K562 (cell line): ENCODE results near the gene CCSER2. TPM values are rescaled to one million over a fixed set of nuclear protein-coding genes. Genes with fewer than 3 reads are reported as not detected.

Experiments used
- ATAC-seq: fragments of 200-7000 bp; cut with Tn5 transposase; 3 replicates; pipeline ENCODE4 v1.9.1; 2020; ENCODE audit warnings: moderate library complexity
- BruUV-seq: library from RNA; stranded (reverse); fragments of 400-500 nt; replicated peaks from 2 replicates; lab custom pipeline; 2021; lab: Mats Ljungman, UMichigan
- CTCF ChIA-PET: fragments of 300-600 bp; formaldehyde crosslinking; extraction: SDS; loops from one replicate; lab custom pipeline; 2021; ENCODE audit warnings: low intra/inter-chr PET ratio; lab: Yijun Ruan, JAX
- POLR2A ChIA-PET: fragments of 300-600, 350-650 bp; sonication (Branson Sonifier 250); formaldehyde crosslinking; extraction: SDS; loops from one replicate; lab custom pipeline; 2021; ENCODE audit warnings: antibody characterized with exemption, inconsistent platforms; lab: Yijun Ruan, JAX
- DNase-seq, 4 experiments: peaks; one replicate each; pipeline versions ENCODE4 v3.0.0 to v3.0.0-alpha.2; 2011 to 2018; ENCODE audit warnings: low spot score in 3 of 4, mixed read lengths in 3 of 4; ENCODE audit errors: extremely low read depth in 1 of 4
- FAIRE-seq: peaks from 2 replicates; lab custom pipeline; 2011; peaks lifted over from hg19 to GRCh38; lab: Jason Lieb, UNC
- H2AFZ ChIP-seq: 2 replicates; pipeline ENCODE4 v1.6.0; 2011; ENCODE audit warnings: low read depth, low read length, control low read depth, inconsistent platforms
- H3K27ac ChIP-seq: fragments of 200-600 bp; 3 replicates; pipeline ENCODE4 v1.8.0; 2011; ENCODE audit warnings: low read depth, mild to moderate bottlenecking, control low read depth, inconsistent platforms, low read length, moderate library complexity, mixed read lengths; ENCODE audit errors: extremely low read depth
- H3K27me3 ChIP-seq, 2 experiments: fragments of 300-600 bp in 1 of 2; 2 replicates in 1 of 2; 3 replicates in 1 of 2; pipeline versions ENCODE4 v1.6.0 to v1.8.0; 2011; ENCODE audit warnings: inconsistent platforms in 2 of 2, low read length in 2 of 2, mild to moderate bottlenecking in 1 of 2, mixed read lengths in 1 of 2, moderate library complexity in 1 of 2; ENCODE audit not compliant: control insufficient read depth in 2 of 2, insufficient read depth in 2 of 2
- H3K36me3 ChIP-seq: fragments of 300-600 bp; 3 replicates; pipeline ENCODE4 v1.8.0; 2011; ENCODE audit warnings: mild to moderate bottlenecking, low read length, inconsistent platforms; ENCODE audit not compliant: control insufficient read depth, insufficient read depth
- H3K4me1 ChIP-seq, 2 experiments: fragments of 200-600 bp in 1 of 2; replicated peaks in 1 of 2; 2 replicates in 1 of 2; 3 replicates in 1 of 2; pipeline versions ENCODE4 v1.5.1 to v1.8.0; 2011; ENCODE audit warnings: inconsistent platforms in 2 of 2, low read length in 2 of 2, mild to moderate bottlenecking in 1 of 2, mixed read lengths in 1 of 2, moderate library complexity in 1 of 2; ENCODE audit not compliant: control insufficient read depth in 2 of 2, insufficient read depth in 2 of 2
- H3K4me2 ChIP-seq: 2 replicates; pipeline ENCODE4 v1.6.1; 2011; ENCODE audit warnings: low read length, control low read depth, inconsistent platforms, mixed read lengths; ENCODE audit not compliant: insufficient read depth
- H3K4me3 ChIP-seq: fragments of 200-600 bp; sonication (generic), shearing (Covaris generic); 2 replicates; pipeline ENCODE4 v1.5.1; 2016; ENCODE audit warnings: control low read depth, inconsistent platforms
- H3K79me2 ChIP-seq: fragments of 200-600 bp; 3 replicates; pipeline ENCODE4 v1.8.0; 2011; ENCODE audit warnings: low read length, inconsistent platforms; ENCODE audit not compliant: control insufficient read depth, insufficient read depth
- H3K9ac ChIP-seq, 2 experiments: 2 replicates each; pipeline versions ENCODE4 v1.6.0 to v1.6.1; 2011; ENCODE audit warnings: low read depth in 2 of 2, low read length in 2 of 2, control low read depth in 1 of 2, inconsistent platforms in 1 of 2, mild to moderate bottlenecking in 1 of 2, mixed read lengths in 1 of 2; ENCODE audit not compliant: insufficient read depth in 1 of 2
- H3K9me1 ChIP-seq: one replicate; pipeline ENCODE4 v1.6.0; 2011; ENCODE audit warnings: inconsistent platforms, mild to moderate bottlenecking, low read length, moderate library complexity; ENCODE audit not compliant: control insufficient read depth, insufficient read depth
- H3K9me3 ChIP-seq: replicated peaks from 2 replicates; pipeline ENCODE4 v1.5.1; 2011; ENCODE audit warnings: low read depth, low read length, inconsistent platforms; ENCODE audit not compliant: control insufficient read depth, insufficient read depth
- H4K20me1 ChIP-seq: replicated peaks from 2 replicates; pipeline ENCODE4 v1.6.1; 2011; ENCODE audit warnings: low read length, inconsistent platforms, mixed read lengths; ENCODE audit not compliant: control insufficient read depth, insufficient read depth
- POLR3A ChIP-seq: IDR thresholded peaks from 2 replicates; pipeline ENCODE4 v1.6.1; 2011; ENCODE audit warnings: borderline replicate concordance, mild to moderate bottlenecking, moderate library complexity; ENCODE audit not compliant: insufficient read length, insufficient read depth; ENCODE audit errors: extremely low read depth
- PTBP1 ChIP-seq: fragments of 200-400 bp; formaldehyde crosslinking; IDR thresholded peaks from 2 replicates; pipeline ENCODE4 v1.6.1; 2017; ENCODE audit warnings: low read depth, low read length
- SLC30A9 ChIP-seq: fragments of 250-450 bp; sonication (Bioruptor Pico); IDR thresholded peaks from 2 replicates; pipeline ENCODE4 v1.8.0; 2022; ENCODE audit warnings: mild to moderate bottlenecking, moderate library complexity
- SREBF2 ChIP-seq: sonication (generic); formaldehyde crosslinking; IDR thresholded peaks from 2 replicates; pipeline ENCODE4 v1.4.0; 2020; ENCODE audit warnings: mild to moderate bottlenecking, missing genetic modification reagents
- TAF9B ChIP-seq: fragments of 450-650 bp; IDR thresholded peaks from 2 replicates; pipeline ENCODE4 v1.6.1; 2018; ENCODE audit warnings: mild to moderate bottlenecking; ENCODE audit not compliant: partially characterized antibody
- WHSC1 ChIP-seq: IDR thresholded peaks from one replicate; pipeline ENCODE4 v1.6.1; 2012; ENCODE audit warnings: low read length, control low read depth, inconsistent platforms
- ZC3H11A ChIP-seq: IDR thresholded peaks from 2 replicates; pipeline ENCODE4 v1.6.1; 2012; ENCODE audit warnings: low read depth, low read length, improper control_type of control experiment
- ZNF121 ChIP-seq: sonication (generic); formaldehyde crosslinking; conservative IDR thresholded peaks from 2 replicates; pipeline ENCODE4 v1.8.0; 2022; ENCODE audit warnings: missing genetic modification reagents
- ZNF586 ChIP-seq: fragments of 450-650 bp; formaldehyde crosslinking; conservative IDR thresholded peaks from 2 replicates; pipeline ENCODE4 v1.4.0; 2020; ENCODE audit warnings: mild to moderate bottlenecking, moderate library complexity
- WGBS: fragments of 100-300 bp; shearing (Covaris generic); methylation state at CpG from one replicate; pipeline ENCODE4 v1.1.6; 2016; ENCODE audit warnings: low coverage, mixed read lengths; ENCODE audit not compliant: insufficient coverage; ENCODE audit errors: missing lambda C conversion rate; 5-methylcytosine and 5-hydroxymethylcytosine counted together
- in situ Hi-C: fragments of 300-500 bp; cut with MboI; formaldehyde crosslinking; loops from 4 replicates; pipeline ENCODE4 v1.15.0; 2018; ENCODE audit warnings: inconsistent platforms, mixed read lengths
- intact Hi-C: fragments of 100-400 bp; cut with micrococcal nuclease; formaldehyde crosslinking; loops from 2 replicates; pipeline ENCODE4 v1.14.2; 2022
- polyA plus RNA-seq, 8 experiments: library from polyadenylated mRNA; depleted of rRNA in 4 of 8; stranded (reverse) in 5 of 8; unstranded in 3 of 8; fragments of >200 nt; fragmentation: Nextera tagmentation in 2 of 8; fragmentation: Illumina TruSeq in 1 of 8; extraction: Ambion mirVana in 2 of 8; extraction: Trizol in 1 of 8; gene quantifications; 2 replicates each; pipeline versions ENCODE4 v1.2.1 to v1.2.3, GENCODE V29; 2011 to 2014; ENCODE audit warnings: inconsistent platforms in 1 of 8, missing spikeins in 1 of 8
- total RNA-seq, 7 experiments: library from RNA; depleted of rRNA in 6 of 7; stranded (reverse); fragments of >200 nt in 6 of 7; fragmentation: Illumina TruSeq in 2 of 7; extraction: Trizol in 2 of 7; gene quantifications; 2 replicates each; pipeline versions ENCODE4 v1.2.1 to v1.2.3, GENCODE V29; 2011 to 2021; ENCODE audit warnings: low replicate concordance in 1 of 7
- TF ChIP-seq, protein P1 (sequence below): fragments of 450-650 bp; IDR thresholded peaks from one replicate; pipeline ENCODE4 v1.6.1; 2018; ENCODE audit warnings: mild to moderate bottlenecking, moderate library complexity; ENCODE audit not compliant: partially characterized antibody
- TF ChIP-seq, protein P2 (sequence below): sonication (generic); formaldehyde crosslinking; IDR thresholded peaks from 2 replicates; pipeline ENCODE4 v1.8.1; 2023; ENCODE audit warnings: mild to moderate bottlenecking, missing genetic modification reagents

The CCSER2 gene
- total and polyA plus RNA-seq, 9 of the 15 experiments (the other 6 are each of a cell fraction or from before 2014, with no cell fraction given): 2.7 to 15.1 (median 9.7) TPM

DNA sequence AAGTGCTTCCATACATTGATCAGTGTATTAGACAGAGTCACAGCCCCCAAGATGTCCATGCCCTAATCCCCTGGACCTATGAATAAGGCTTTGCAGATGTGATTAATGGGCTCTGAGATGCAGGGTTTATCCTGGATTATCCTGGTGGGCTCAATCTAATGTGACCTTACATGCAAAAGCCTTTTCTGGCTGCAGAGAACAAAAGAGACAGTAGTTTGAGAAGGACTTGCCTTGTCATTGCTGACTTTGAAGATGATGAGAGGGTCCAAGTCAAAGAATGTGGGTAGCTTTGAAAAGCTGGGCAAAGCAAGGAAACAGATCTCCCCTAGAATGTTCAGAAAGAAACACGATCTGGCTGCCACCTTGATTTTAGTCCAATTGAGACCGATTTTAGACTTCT is 238.7 kb downstream of the CCSER2 start:
- Histone ChIP-seq H3K4me2 (no peak overlapping the region), H3K9me1 (no peaks in the 10 kb centered on the region)

More for the DNA sequence above, 238.7 kb downstream of the CCSER2 start:
- POLR2A ChIA-PET: no interaction called here
- Histone ChIP-seq H3K9me3 (no peaks in the 10 kb centered on the region), H3K4me1 (no peaks in the 10 kb centered on the region; a peak in 1 of 5 replicates), H2AFZ (no peak overlapping the region), H3K36me3 (no peaks in the 10 kb centered on the region), H4K20me1 (no peaks in the 10 kb centered on the region), H3K27ac (no peak overlapping the region), H3K79me2 (no peaks in the 10 kb centered on the region), H3K4me3 (no peak overlapping the region), H3K9ac (no peak overlapping the region), H3K27me3 (peaks cover 0 to 5% of the 10 kb centered on the region in 2 experiments; a peak in 2 of 5 replicates)
- intact Hi-C loops (no loop called here), in situ Hi-C loops (no loop called here)
- no TSS peak for BruUV-seq
- DNase-seq (no peak), FAIRE-seq (no peak), ATAC-seq (no peak)
- TF ChIP-seq SLC30A9 (CRISPR knock-in tag): no peak
- TF ChIP-seq PTBP1: no peak
- TF ChIP-seq, protein P1, sequence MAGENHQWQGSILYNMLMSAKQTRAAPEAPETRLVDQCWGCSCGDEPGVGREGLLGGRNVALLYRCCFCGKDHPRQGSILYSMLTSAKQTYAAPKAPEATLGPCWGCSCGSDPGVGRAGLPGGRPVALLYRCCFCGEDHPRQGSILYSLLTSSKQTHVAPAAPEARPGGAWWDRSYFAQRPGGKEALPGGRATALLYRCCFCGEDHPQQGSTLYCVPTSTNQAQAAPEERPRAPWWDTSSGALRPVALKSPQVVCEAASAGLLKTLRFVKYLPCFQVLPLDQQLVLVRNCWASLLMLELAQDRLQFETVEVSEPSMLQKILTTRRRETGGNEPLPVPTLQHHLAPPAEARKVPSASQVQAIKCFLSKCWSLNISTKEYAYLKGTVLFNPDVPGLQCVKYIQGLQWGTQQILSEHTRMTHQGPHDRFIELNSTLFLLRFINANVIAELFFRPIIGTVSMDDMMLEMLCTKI: no peak
- TF ChIP-seq ZC3H11A: no peak
- no peak for TF ChIP-seq TAF9B
- no peak for TF ChIP-seq ZNF586 (CRISPR knock-in tag)
- TF ChIP-seq, protein P2, sequence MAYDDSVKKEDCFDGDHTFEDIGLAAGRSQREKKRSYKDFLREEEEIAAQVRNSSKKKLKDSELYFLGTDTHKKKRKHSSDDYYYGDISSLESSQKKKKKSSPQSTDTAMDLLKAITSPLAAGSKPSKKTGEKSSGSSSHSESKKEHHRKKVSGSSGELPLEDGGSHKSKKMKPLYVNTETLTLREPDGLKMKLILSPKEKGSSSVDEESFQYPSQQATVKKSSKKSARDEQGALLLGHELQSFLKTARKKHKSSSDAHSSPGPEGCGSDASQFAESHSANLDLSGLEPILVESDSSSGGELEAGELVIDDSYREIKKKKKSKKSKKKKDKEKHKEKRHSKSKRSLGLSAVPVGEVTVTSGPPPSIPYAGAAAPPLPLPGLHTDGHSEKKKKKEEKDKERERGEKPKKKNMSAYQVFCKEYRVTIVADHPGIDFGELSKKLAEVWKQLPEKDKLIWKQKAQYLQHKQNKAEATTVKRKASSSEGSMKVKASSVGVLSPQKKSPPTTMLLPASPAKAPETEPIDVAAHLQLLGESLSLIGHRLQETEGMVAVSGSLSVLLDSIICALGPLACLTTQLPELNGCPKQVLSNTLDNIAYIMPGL (CRISPR knock-in tag): no peak
- no peak for TF ChIP-seq SREBF2 (CRISPR knock-in tag)
- no peak for TF ChIP-seq POLR3A
- TF ChIP-seq ZNF121: no peak
- TF ChIP-seq WHSC1: no peak
- CTCF ChIA-PET: no interaction called here
- 0% methylated on average over 2 of the region's 2 CpGs for WGBS

Other genes with a start within 250 kb of the CCSER2 start
- gene GHITM, start 189.1 kb upstream of the CCSER2 start, total RNA-seq (2014; rRNA removed): 353 and 382 TPM in 2 replicates
- gene GHITM, start 189.1 kb upstream of the CCSER2 start, total RNA-seq (2014; rRNA removed; fragmentation: Illumina TruSeq; extraction: Trizol): 410 and 439 TPM in 2 replicates
- gene GHITM, start 189.1 kb upstream of the CCSER2 start, total RNA-seq (2015; rRNA removed; fragmentation: Illumina TruSeq; extraction: Trizol): 319 and 332 TPM in 2 replicates
- 322 and 329 TPM in 2 replicates for gene GHITM, start 189.1 kb upstream of the CCSER2 start, total RNA-seq (2021)
- gene GHITM, start 189.1 kb upstream of the CCSER2 start, polyA plus RNA-seq (2011; rRNA removed): 419 and 525 TPM in 2 replicates
- 335 and 347 TPM in 2 replicates for gene GHITM, start 189.1 kb upstream of the CCSER2 start, polyA plus RNA-seq (2014; fragmentation: Illumina TruSeq; extraction: Trizol)
- 1,000 to 10,000 TPM; 1,201 to 1,258 TPM for gene GHITM, start 189.1 kb upstream of the CCSER2 start, polyA plus RNA-seq (2014; fragmentation: Nextera tagmentation; extraction: Ambion mirVana)
- gene GHITM, start 189.1 kb upstream of the CCSER2 start, polyA plus RNA-seq (2014; rRNA removed): 386 and 401 TPM in 2 replicates
- gene GPR15LG, start 154.8 kb upstream of the CCSER2 start, total RNA-seq (2014; rRNA removed): not detected in 2 replicates
- not detected in 2 replicates for gene GPR15LG, start 154.8 kb upstream of the CCSER2 start, total RNA-seq (2014; rRNA removed; fragmentation: Illumina TruSeq; extraction: Trizol)
- gene GPR15LG, start 154.8 kb upstream of the CCSER2 start, total RNA-seq (2015; rRNA removed; fragmentation: Illumina TruSeq; extraction: Trizol): 0.51 TPM in 1 of 2 replicates, not detected in the other
- not detected in 2 replicates for gene GPR15LG, start 154.8 kb upstream of the CCSER2 start, total RNA-seq (2021)
- gene GPR15LG, start 154.8 kb upstream of the CCSER2 start, polyA plus RNA-seq (2011; rRNA removed): not detected in 2 replicates
- not detected in 2 replicates for gene GPR15LG, start 154.8 kb upstream of the CCSER2 start, polyA plus RNA-seq (2014; fragmentation: Illumina TruSeq; extraction: Trizol)
- not detected for gene GPR15LG, start 154.8 kb upstream of the CCSER2 start, polyA plus RNA-seq (2014; fragmentation: Nextera tagmentation; extraction: Ambion mirVana)
- not detected in 2 replicates for gene GPR15LG, start 154.8 kb upstream of the CCSER2 start, polyA plus RNA-seq (2014; rRNA removed)
- 0.23 and 0.29 TPM in 2 replicates for gene CDHR1, start 134.1 kb upstream of the CCSER2 start, total RNA-seq (2014; rRNA removed)
- gene CDHR1, start 134.1 kb upstream of the CCSER2 start, total RNA-seq (2014; rRNA removed; fragmentation: Illumina TruSeq; extraction: Trizol): 0.07 and 0.26 TPM in 2 replicates
- 0.07 and 0.11 TPM in 2 replicates for gene CDHR1, start 134.1 kb upstream of the CCSER2 start, total RNA-seq (2015; rRNA removed; fragmentation: Illumina TruSeq; extraction: Trizol)
- 0.20 and 0.56 TPM in 2 replicates for gene CDHR1, start 134.1 kb upstream of the CCSER2 start, total RNA-seq (2021)
- gene CDHR1, start 134.1 kb upstream of the CCSER2 start, polyA plus RNA-seq (2011; rRNA removed): 0.99 and 2.1 TPM in 2 replicates
- 0.29 and 0.33 TPM in 2 replicates for gene CDHR1, start 134.1 kb upstream of the CCSER2 start, polyA plus RNA-seq (2014; fragmentation: Illumina TruSeq; extraction: Trizol)
- gene CDHR1, start 134.1 kb upstream of the CCSER2 start, polyA plus RNA-seq (2014; fragmentation: Nextera tagmentation; extraction: Ambion mirVana): under 1 TPM; 0.03 to 0.10 TPM
- 0.30 and 0.46 TPM in 2 replicates for gene CDHR1, start 134.1 kb upstream of the CCSER2 start, polyA plus RNA-seq (2014; rRNA removed)
- gene LRIT2, start 103.0 kb upstream of the CCSER2 start, total RNA-seq (2014; rRNA removed): not detected in 2 replicates
- not detected in 2 replicates for gene LRIT2, start 103.0 kb upstream of the CCSER2 start, total RNA-seq (2014; rRNA removed; fragmentation: Illumina TruSeq; extraction: Trizol)
- not detected in 2 replicates for gene LRIT2, start 103.0 kb upstream of the CCSER2 start, total RNA-seq (2015; rRNA removed; fragmentation: Illumina TruSeq; extraction: Trizol)
- not detected in 2 replicates for gene LRIT2, start 103.0 kb upstream of the CCSER2 start, total RNA-seq (2021)
- gene LRIT2, start 103.0 kb upstream of the CCSER2 start, polyA plus RNA-seq (2011; rRNA removed): not detected in 2 replicates
- not detected in 2 replicates for gene LRIT2, start 103.0 kb upstream of the CCSER2 start, polyA plus RNA-seq (2014; fragmentation: Illumina TruSeq; extraction: Trizol)
- not detected for gene LRIT2, start 103.0 kb upstream of the CCSER2 start, polyA plus RNA-seq (2014; fragmentation: Nextera tagmentation; extraction: Ambion mirVana)
- not detected in 2 replicates for gene LRIT2, start 103.0 kb upstream of the CCSER2 start, polyA plus RNA-seq (2014; rRNA removed)
- not detected in 2 replicates for gene LRIT1, start 87.0 kb upstream of the CCSER2 start, total RNA-seq (2014; rRNA removed)
- gene LRIT1, start 87.0 kb upstream of the CCSER2 start, total RNA-seq (2014; rRNA removed; fragmentation: Illumina TruSeq; extraction: Trizol): not detected in 2 replicates
- gene LRIT1, start 87.0 kb upstream of the CCSER2 start, total RNA-seq (2015; rRNA removed; fragmentation: Illumina TruSeq; extraction: Trizol): not detected in 2 replicates
- gene LRIT1, start 87.0 kb upstream of the CCSER2 start, total RNA-seq (2021): not detected in 2 replicates
- gene LRIT1, start 87.0 kb upstream of the CCSER2 start, polyA plus RNA-seq (2011; rRNA removed): not detected in 2 replicates
- not detected in 2 replicates for gene LRIT1, start 87.0 kb upstream of the CCSER2 start, polyA plus RNA-seq (2014; fragmentation: Illumina TruSeq; extraction: Trizol)
- gene LRIT1, start 87.0 kb upstream of the CCSER2 start, polyA plus RNA-seq (2014; fragmentation: Nextera tagmentation; extraction: Ambion mirVana): not detected
- not detected in 2 replicates for gene LRIT1, start 87.0 kb upstream of the CCSER2 start, polyA plus RNA-seq (2014; rRNA removed)
- gene RGR, start 83.5 kb upstream of the CCSER2 start, total RNA-seq (2014; rRNA removed): not detected in 2 replicates
- gene RGR, start 83.5 kb upstream of the CCSER2 start, total RNA-seq (2014; rRNA removed; fragmentation: Illumina TruSeq; extraction: Trizol): not detected in 2 replicates
- gene RGR, start 83.5 kb upstream of the CCSER2 start, total RNA-seq (2015; rRNA removed; fragmentation: Illumina TruSeq; extraction: Trizol): not detected in 2 replicates
- not detected in 2 replicates for gene RGR, start 83.5 kb upstream of the CCSER2 start, total RNA-seq (2021)
- not detected in 2 replicates for gene RGR, start 83.5 kb upstream of the CCSER2 start, polyA plus RNA-seq (2011; rRNA removed)
- gene RGR, start 83.5 kb upstream of the CCSER2 start, polyA plus RNA-seq (2014; fragmentation: Illumina TruSeq; extraction: Trizol): not detected in 2 replicates
- gene RGR, start 83.5 kb upstream of the CCSER2 start, polyA plus RNA-seq (2014; fragmentation: Nextera tagmentation; extraction: Ambion mirVana): not detected
- not detected in 2 replicates for gene RGR, start 83.5 kb upstream of the CCSER2 start, polyA plus RNA-seq (2014; rRNA removed)